ENCODE measurements around the gene CPNE5. TPM values are rescaled to one million over a fixed set of nuclear protein-coding genes. Genes with fewer than 3 reads are reported as not detected.

CPNE5 gene
- total and polyA plus RNA-seq, 3 donors from 2014 or later = 44.2 to 137 (median 97.8) TPM

GRCh38 chr6:36722365-36722764 is 116.9 kb downstream of the CPNE5 start:
- Histone ChIP-seq H3K36me3 (ENCODE audit: low read depth, missing control alignments) (no peaks in the 10 kb centered on the region), H3K9me3 (no peaks in the 10 kb centered on the region), H3K27ac (no peak overlapping the region), H3K4me1 (peaks cover 3% of the 10 kb centered on the region), H3K27me3 (no peaks in the 10 kb centered on the region), H3K4me3 (no peak overlapping the region)
- intact Hi-C loops (cut with DNase I; ENCODE audit: low total_unique reads) = no loop called here
- no peak for DNase-seq
- 93 to 97% methylated on average over 7 to 10 of the region's 10 CpGs for WGBS, 2 donors
- no peak for TF ChIP-seq POLR2A (IDR thresholded peaks at IDR 0.05)
- TF ChIP-seq CTCF (IDR thresholded peaks at IDR 0.05) = no peak

- TF ChIP-seq CTCF (IDR thresholded peaks at IDR 0.05) = no peak
- TF ChIP-seq POLR2A (IDR thresholded peaks at IDR 0.05) = no peak
- Histone ChIP-seq H3K27ac (no peak overlapping the region), H3K4me3 (no peak overlapping the region), H3K9me3 (no peaks in the 10 kb centered on the region), H3K27me3 (no peaks in the 10 kb centered on the region), H3K36me3 (ENCODE audit: low read depth, missing control alignments) (no peaks in the 10 kb centered on the region), H3K4me1 (peaks cover 3% of the 10 kb centered on the region)
- intact Hi-C loops (cut with DNase I; ENCODE audit: low total_unique reads) = no loop called here
- no peak for DNase-seq
- 92 to 100% methylated on average over 1 to 14 of the region's 15 CpGs for WGBS, 2 donors
Observed at GRCh38 chr6:36721369-36722140, 117.7 kb downstream of the CPNE5 start.

GRCh38 chr6:36720251-36721141 is 118.7 kb downstream of the CPNE5 start:
- TF ChIP-seq CTCF (IDR thresholded peaks at IDR 0.05) = no peak
- no peak for TF ChIP-seq POLR2A (IDR thresholded peaks at IDR 0.05)
- Histone ChIP-seq H3K36me3 (ENCODE audit: low read depth, missing control alignments) (no peaks in the 10 kb centered on the region), H3K4me1 (peaks cover 3% of the 10 kb centered on the region), H3K27ac (no peak overlapping the region), H3K27me3 (no peaks in the 10 kb centered on the region), H3K4me3 (no peak overlapping the region), H3K9me3 (no peaks in the 10 kb centered on the region)
- WGBS, 2 donors = 94% methylated on average over 2 to 11 of the region's 11 CpGs
- no peak for DNase-seq
- intact Hi-C loops (cut with DNase I; ENCODE audit: low total_unique reads) = no loop called here

GRCh38 chr6:36719126-36719525 is 120.1 kb downstream of the CPNE5 start:
- H3K27ac ChIP-seq = no peak overlapping the region
- intact Hi-C loops (cut with DNase I; ENCODE audit: low total_unique reads) = no loop called here
- no peak overlapping the region for H3K4me3 ChIP-seq
- H3K9me3 ChIP-seq = no peaks in the 10 kb centered on the region
- no peaks in the 10 kb centered on the region for H3K4me1 ChIP-seq
- TF ChIP-seq POLR2A (IDR thresholded peaks at IDR 0.05) (no peak), CTCF (IDR thresholded peaks at IDR 0.05) (no peak)
- no peaks in the 10 kb centered on the region for H3K27me3 ChIP-seq
- WGBS, 2 donors = 85 to 89% methylated on average over 7 of the region's 7 CpGs
- no peak for DNase-seq
- no peaks in the 10 kb centered on the region for H3K36me3 ChIP-seq (ENCODE audit: low read depth, missing control alignments)
